HL-60 (cell line): Measurements from ENCODE around the gene MYH11.

Source experiments
- POLR2AphosphoS5 ChIP-seq: IDR thresholded peaks from 2 replicates; pipeline ENCODE4 v1.6.1; 2012; ENCODE audit warnings: low read depth
- TF ChIP-seq, protein P1 (sequence below): IDR thresholded peaks from one replicate; pipeline ENCODE4 v1.5.1; 2011; ENCODE audit warnings: low read length, control low read depth, inconsistent platforms; ENCODE audit not compliant: insufficient read depth
- TF ChIP-seq, protein P2 (sequence below): IDR thresholded peaks from 2 replicates; pipeline ENCODE4 v1.6.1; 2012; ENCODE audit warnings: low read depth; ENCODE audit not compliant: insufficient replicate concordance

DNA sequence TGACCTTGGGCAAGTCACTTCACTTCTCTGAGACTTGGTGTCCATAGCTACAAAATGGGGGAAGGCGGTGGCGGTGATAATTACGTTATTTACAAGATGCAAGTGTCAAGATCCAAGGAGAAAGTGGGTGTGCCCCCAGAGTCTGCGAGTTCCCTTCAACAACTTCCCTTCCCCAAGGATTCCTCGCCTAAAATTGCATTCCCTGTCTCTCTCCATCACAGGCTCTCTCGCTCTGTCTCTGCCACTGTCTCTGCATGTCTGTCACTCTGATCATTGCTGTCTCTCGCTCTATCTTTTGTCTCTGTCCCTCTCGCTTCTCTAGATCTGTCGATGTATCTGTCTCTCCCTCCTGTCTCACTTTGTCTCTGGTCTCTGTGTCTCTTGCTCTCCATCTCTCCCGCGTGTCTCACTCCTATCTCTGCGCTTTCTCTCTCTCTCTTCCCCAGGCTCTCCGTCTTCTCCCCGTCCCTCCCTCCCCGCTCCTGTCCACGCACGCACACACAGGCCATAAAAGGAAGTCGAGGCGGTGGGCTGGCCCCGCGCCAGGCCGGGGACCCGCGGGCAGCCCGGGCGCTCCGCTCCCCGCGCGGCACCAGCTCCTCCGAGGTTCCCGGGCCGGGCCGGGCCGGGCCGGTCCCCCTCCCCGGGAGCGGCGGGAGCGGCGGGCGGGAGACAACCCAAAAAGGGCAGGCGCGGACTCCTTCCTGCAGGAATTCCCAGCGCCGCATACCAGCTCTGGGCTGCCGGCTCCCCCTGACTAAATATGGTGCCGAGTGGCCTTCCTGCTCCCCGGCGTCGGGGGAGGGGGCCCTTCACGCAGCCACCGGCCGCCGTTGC lies 1.1 kb upstream of the MYH11 start:
- TF ChIP-seq, protein P1, sequence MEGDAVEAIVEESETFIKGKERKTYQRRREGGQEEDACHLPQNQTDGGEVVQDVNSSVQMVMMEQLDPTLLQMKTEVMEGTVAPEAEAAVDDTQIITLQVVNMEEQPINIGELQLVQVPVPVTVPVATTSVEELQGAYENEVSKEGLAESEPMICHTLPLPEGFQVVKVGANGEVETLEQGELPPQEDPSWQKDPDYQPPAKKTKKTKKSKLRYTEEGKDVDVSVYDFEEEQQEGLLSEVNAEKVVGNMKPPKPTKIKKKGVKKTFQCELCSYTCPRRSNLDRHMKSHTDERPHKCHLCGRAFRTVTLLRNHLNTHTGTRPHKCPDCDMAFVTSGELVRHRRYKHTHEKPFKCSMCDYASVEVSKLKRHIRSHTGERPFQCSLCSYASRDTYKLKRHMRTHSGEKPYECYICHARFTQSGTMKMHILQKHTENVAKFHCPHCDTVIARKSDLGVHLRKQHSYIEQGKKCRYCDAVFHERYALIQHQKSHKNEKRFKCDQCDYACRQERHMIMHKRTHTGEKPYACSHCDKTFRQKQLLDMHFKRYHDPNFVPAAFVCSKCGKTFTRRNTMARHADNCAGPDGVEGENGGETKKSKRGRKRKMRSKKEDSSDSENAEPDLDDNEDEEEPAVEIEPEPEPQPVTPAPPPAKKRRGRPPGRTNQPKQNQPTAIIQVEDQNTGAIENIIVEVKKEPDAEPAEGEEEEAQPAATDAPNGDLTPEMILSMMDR, result no peak
- TF ChIP-seq POLR2AphosphoS5, result no peak
- TF ChIP-seq, protein P2, sequence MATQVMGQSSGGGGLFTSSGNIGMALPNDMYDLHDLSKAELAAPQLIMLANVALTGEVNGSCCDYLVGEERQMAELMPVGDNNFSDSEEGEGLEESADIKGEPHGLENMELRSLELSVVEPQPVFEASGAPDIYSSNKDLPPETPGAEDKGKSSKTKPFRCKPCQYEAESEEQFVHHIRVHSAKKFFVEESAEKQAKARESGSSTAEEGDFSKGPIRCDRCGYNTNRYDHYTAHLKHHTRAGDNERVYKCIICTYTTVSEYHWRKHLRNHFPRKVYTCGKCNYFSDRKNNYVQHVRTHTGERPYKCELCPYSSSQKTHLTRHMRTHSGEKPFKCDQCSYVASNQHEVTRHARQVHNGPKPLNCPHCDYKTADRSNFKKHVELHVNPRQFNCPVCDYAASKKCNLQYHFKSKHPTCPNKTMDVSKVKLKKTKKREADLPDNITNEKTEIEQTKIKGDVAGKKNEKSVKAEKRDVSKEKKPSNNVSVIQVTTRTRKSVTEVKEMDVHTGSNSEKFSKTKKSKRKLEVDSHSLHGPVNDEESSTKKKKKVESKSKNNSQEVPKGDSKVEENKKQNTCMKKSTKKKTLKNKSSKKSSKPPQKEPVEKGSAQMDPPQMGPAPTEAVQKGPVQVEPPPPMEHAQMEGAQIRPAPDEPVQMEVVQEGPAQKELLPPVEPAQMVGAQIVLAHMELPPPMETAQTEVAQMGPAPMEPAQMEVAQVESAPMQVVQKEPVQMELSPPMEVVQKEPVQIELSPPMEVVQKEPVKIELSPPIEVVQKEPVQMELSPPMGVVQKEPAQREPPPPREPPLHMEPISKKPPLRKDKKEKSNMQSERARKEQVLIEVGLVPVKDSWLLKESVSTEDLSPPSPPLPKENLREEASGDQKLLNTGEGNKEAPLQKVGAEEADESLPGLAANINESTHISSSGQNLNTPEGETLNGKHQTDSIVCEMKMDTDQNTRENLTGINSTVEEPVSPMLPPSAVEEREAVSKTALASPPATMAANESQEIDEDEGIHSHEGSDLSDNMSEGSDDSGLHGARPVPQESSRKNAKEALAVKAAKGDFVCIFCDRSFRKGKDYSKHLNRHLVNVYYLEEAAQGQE, result no peak
